ENCODE results near the gene RUFY1. TPM values are rescaled to one million over a fixed set of nuclear protein-coding genes. Genes with fewer than 3 reads are reported as not detected.

Gene RUFY1
- total and polyA plus RNA-seq, 9 of the 15 experiments (the other 6 are each of a cell fraction or from before 2014, with no cell fraction given) = 5.0 to 41.7 (median 29.6) TPM

GRCh38 chr5:179550511-179551342 is at the start of gene RUFY1 (continued):
- TF ChIP-seq REST (IDR thresholded peaks at IDR 0.05; ENCODE audit: borderline replicate concordance) = 0 out of 2 replicates have a peak, but pooled peaks have one; percentile 10
- no peak for TF ChIP-seq REST (CRISPR knock-in tag; IDR thresholded peaks at IDR 0.05; ENCODE audit: low read depth)
- peak; percentile 79; the same call in 1 of the 2 replicates for TF ChIP-seq STAT6 (CRISPR knock-in tag; IDR thresholded peaks at IDR 0.05)
- TF ChIP-seq HNRNPUL1 (IDR thresholded peaks at IDR 0.05; ENCODE audit: low read length) = no peak
- TF ChIP-seq HMGN3 (IDR thresholded peaks at IDR 0.05; ENCODE audit: borderline replicate concordance, extremely low read depth, insufficient read length, low read depth, low read length) = peak; percentile 81
- TF ChIP-seq, protein P1, sequence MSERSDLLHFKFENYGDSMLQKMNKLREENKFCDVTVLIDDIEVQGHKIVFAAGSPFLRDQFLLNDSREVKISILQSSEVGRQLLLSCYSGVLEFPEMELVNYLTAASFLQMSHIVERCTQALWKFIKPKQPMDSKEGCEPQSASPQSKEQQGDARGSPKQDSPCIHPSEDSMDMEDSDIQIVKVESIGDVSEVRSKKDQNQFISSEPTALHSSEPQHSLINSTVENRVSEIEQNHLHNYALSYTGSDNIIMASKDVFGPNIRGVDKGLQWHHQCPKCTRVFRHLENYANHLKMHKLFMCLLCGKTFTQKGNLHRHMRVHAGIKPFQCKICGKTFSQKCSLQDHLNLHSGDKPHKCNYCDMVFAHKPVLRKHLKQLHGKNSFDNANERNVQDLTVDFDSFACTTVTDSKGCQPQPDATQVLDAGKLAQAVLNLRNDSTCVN (CRISPR knock-in tag; IDR thresholded peaks at IDR 0.05) = no peak
- peak; percentile 88; the same call in 1 of the 2 replicates for TF ChIP-seq ERF (CRISPR knock-in tag; IDR thresholded peaks at IDR 0.05)
- TF ChIP-seq MYC (IDR thresholded peaks at IDR 0.05; ENCODE audit: low read depth, low read length) = peak; percentile 16; the same call in 1 of the 2 replicates
- no peak for TF ChIP-seq MYC (CRISPR knock-in tag; IDR thresholded peaks at IDR 0.05; ENCODE audit: borderline replicate concordance, low read depth)
- peak; percentile 60 for TF ChIP-seq POLR2B (IDR thresholded peaks at IDR 0.05; ENCODE audit: low read depth, partially characterized antibody)
- no peak for TF ChIP-seq IRF2 (CRISPR knock-in tag; IDR thresholded peaks at IDR 0.05)
- TF ChIP-seq, protein P2, sequence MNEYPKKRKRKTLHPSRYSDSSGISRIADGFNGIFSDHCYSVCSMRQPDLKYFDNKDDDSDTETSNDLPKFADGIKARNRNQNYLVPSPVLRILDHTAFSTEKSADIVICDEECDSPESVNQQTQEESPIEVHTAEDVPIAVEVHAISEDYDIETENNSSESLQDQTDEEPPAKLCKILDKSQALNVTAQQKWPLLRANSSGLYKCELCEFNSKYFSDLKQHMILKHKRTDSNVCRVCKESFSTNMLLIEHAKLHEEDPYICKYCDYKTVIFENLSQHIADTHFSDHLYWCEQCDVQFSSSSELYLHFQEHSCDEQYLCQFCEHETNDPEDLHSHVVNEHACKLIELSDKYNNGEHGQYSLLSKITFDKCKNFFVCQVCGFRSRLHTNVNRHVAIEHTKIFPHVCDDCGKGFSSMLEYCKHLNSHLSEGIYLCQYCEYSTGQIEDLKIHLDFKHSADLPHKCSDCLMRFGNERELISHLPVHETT (CRISPR knock-in tag; conservative IDR thresholded peaks at IDR 0.05 in 1 of 2, IDR thresholded peaks at IDR 0.05 in 1 of 2) = peak in 1 of 2 experiments; percentile 92; a peak in 2 of 4 replicates
- TF ChIP-seq TRIM28 (IDR thresholded peaks at IDR 0.05) = no peak
